ENCODE measurements around the gene TPRG1.

The TPRG1 gene

DNA sequence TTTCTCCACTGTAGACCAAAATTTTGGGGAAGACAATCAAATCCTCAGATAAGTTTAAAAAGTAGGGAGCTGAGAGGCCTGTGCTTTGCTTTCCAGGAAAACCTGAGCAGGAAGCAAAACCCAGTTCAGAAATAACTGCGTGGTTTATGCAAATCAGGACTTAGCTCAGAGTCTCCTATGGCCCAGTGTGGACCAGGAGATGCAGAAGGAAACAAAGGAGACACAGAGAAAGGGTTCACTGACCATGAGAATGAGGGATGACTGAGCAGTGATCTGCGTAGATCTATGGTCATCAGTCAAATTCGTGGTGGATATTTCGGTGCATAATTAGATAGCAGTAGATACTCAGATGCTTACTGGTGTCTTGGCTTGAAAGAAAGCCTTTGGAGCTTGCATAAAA lies 196.6 kb downstream of the TPRG1 start:
- DNase-seq (ENCODE audit: low read depth) = no peak
- TF ChIP-seq, protein P1, sequence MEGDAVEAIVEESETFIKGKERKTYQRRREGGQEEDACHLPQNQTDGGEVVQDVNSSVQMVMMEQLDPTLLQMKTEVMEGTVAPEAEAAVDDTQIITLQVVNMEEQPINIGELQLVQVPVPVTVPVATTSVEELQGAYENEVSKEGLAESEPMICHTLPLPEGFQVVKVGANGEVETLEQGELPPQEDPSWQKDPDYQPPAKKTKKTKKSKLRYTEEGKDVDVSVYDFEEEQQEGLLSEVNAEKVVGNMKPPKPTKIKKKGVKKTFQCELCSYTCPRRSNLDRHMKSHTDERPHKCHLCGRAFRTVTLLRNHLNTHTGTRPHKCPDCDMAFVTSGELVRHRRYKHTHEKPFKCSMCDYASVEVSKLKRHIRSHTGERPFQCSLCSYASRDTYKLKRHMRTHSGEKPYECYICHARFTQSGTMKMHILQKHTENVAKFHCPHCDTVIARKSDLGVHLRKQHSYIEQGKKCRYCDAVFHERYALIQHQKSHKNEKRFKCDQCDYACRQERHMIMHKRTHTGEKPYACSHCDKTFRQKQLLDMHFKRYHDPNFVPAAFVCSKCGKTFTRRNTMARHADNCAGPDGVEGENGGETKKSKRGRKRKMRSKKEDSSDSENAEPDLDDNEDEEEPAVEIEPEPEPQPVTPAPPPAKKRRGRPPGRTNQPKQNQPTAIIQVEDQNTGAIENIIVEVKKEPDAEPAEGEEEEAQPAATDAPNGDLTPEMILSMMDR (IDR thresholded peaks at IDR 0.05; ENCODE audit: low read depth, low read length, missing control alignments) = no peak
- H3K4me3 ChIP-seq (ENCODE audit: low read depth, low read length) = no peak overlapping the region

DNA sequence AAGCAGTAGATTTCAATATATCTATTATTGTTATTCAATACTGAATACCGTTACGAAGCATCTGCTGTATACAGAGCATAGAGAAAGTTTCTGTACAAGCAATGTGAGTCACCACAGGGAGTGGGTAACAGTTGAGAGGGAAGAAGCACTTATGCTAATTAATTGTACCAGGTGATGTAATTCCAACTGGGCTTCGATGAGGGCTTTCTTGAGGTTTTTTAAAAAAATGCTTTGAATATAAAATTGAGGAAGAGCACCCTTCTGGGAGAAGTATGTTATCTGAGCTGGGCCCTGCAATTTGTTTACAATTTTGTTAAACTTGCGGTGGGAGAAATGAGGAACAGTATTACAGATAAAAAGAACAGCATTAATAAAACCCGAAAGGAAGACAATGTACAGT lies 197.9 kb downstream of the TPRG1 start:
- DNase-seq (ENCODE audit: low read depth) = no peak
- TF ChIP-seq, protein P1 (IDR thresholded peaks at IDR 0.05; ENCODE audit: low read depth, low read length, missing control alignments) = no peak
- H3K4me3 ChIP-seq (ENCODE audit: low read depth, low read length) = no peak overlapping the region

DNA sequence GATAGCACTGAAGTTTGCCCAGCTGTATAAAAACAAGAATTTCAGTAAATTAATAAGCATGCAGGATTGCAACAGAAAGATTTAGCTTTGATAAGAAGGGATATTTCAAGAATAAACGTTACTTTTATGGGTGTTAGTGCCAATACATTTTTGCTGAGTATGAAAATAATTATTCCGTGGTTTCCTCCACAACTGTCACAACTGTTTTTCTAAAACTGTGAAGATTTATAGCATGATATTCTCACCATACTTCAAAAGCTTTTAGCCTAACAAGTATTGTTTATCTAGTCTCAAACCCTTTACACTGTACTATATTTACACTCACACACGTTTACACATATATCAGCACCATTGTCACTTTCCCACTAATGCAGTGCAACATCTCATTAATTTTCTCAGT lies 200.5 kb downstream of the TPRG1 start:
- H3K4me3 ChIP-seq (ENCODE audit: low read depth, low read length) = no peak overlapping the region

More for the DNA sequence above, 200.5 kb downstream of the TPRG1 start:
- DNase-seq (ENCODE audit: low read depth) = no peak
- TF ChIP-seq, protein P1 (IDR thresholded peaks at IDR 0.05; ENCODE audit: low read depth, low read length, missing control alignments) = no peak
